Endothelial cell of umbilical vein (primary cell): Measurements from ENCODE around the gene LYSMD2.

Experiments
- CTCF ChIP-seq, 2 donors: IDR thresholded peaks; 1 replicate in 1 of 2; 2 replicates in 1 of 2; pipeline ENCODE4 v1.5.1; 2011; ENCODE audit warnings: low read length in 2 of 2, mild to moderate bottlenecking in 2 of 2, moderate library complexity in 2 of 2, control low read depth in 1 of 2, inconsistent platforms in 1 of 2, low read depth in 1 of 2; ENCODE audit not compliant: insufficient read depth in 1 of 2; ENCODE audit errors: extremely low read depth in 1 of 2
- EZH2 ChIP-seq: IDR thresholded peaks from 2 replicates; pipeline ENCODE4 v1.6.1; 2012; ENCODE audit warnings: borderline replicate concordance, low read depth, mild to moderate bottlenecking, moderate library complexity, low read length, inconsistent platforms; ENCODE audit not compliant: severe bottlenecking
- JUN ChIP-seq: IDR thresholded peaks from 2 replicates; pipeline ENCODE4 v1.6.1; 2011; ENCODE audit warnings: borderline replicate concordance, low read depth; ENCODE audit not compliant: insufficient read length, insufficient read depth
- MYC ChIP-seq: IDR thresholded peaks from one replicate; pipeline ENCODE4 v1.6.1; 2011; ENCODE audit warnings: mild to moderate bottlenecking, low read depth, low read length
- POLR2A ChIP-seq: IDR thresholded peaks from 2 replicates; pipeline ENCODE4 v1.6.1; 2012; ENCODE audit warnings: low read depth, mild to moderate bottlenecking, control low read depth, low read length
- POLR2AphosphoS5 ChIP-seq: IDR thresholded peaks from 2 replicates; pipeline ENCODE4 v1.6.1; 2012; ENCODE audit warnings: low read depth, mild to moderate bottlenecking, control low read depth, low read length, moderate library complexity; ENCODE audit not compliant: insufficient read depth

- TF ChIP-seq POLR2AphosphoS5 (no peak), EZH2 (no peak), CTCF (IDR thresholded peaks at IDR 0.05; ENCODE audit: extremely low read depth in 1 of 2, insufficient read depth in 1 of 2, low read depth in 1 of 2, low read length in 2 of 2) (peak; percentile 39 to 45), JUN (no peak), MYC (no peak), POLR2A (no peak)
Observed at GRCh38 chr15:51782357-51782896, 45.0 kb upstream of the LYSMD2 start.
